A204.1 (cell line): ENCODE measurements around the gene RASSF5.

Experiments used
- FAIRE-seq: peaks from 2 replicates; lab custom pipeline; 2012; peaks lifted over from hg19 to GRCh38; lab: Jason Lieb, UNC

Gene RASSF5

GRCh38 chr1:206636671-206637070, 129.3 kb downstream of the RASSF5 start:
- no peak for FAIRE-seq

GRCh38 chr1:206637605-206638004, 130.3 kb downstream of the RASSF5 start:
- no peak for FAIRE-seq
